HG03108 (cell line): Measurements from ENCODE around the gene SEMA3A.
"Not testable (repeated sequence)": the region's sequence is repeated elsewhere in the genome, so short reads cannot be mapped to it uniquely, and the experiment has no call there.

ENCODE experiments used
- ATAC-seq: cut with Tn5 transposase; IDR thresholded peaks from one replicate; pipeline ENCODE4 v1.9.1; 2021; ENCODE audit warnings: moderate library complexity; ENCODE audit not compliant: unreplicated experiment

Gene SEMA3A

GRCh38 chr7:84073186-84073875 is 121.3 kb downstream of the SEMA3A start:
- ATAC-seq, result no peak

- ATAC-seq, result no peak
Measured at GRCh38 chr7:84070770-84071169, 123.8 kb downstream of the SEMA3A start.

GRCh38 chr7:84069999-84070500 is 124.5 kb downstream of the SEMA3A start:
- ATAC-seq, result no peak

- no peak for ATAC-seq
Measured at GRCh38 chr7:84069033-84069432, 125.6 kb downstream of the SEMA3A start.

GRCh38 chr7:84062489-84062901 is 132.1 kb downstream of the SEMA3A start:
- ATAC-seq, result not testable (repeated sequence)

GRCh38 chr7:84060760-84061261 is 133.8 kb downstream of the SEMA3A start:
- no peak for ATAC-seq

GRCh38 chr7:84060000-84060399 is 134.6 kb downstream of the SEMA3A start:
- no peak for ATAC-seq

GRCh38 chr7:84058311-84059076 is 136.1 kb downstream of the SEMA3A start:
- no peak for ATAC-seq

GRCh38 chr7:84057576-84057975 is 137.0 kb downstream of the SEMA3A start:
- ATAC-seq, result no peak

GRCh38 chr7:84055904-84056605 is 138.5 kb downstream of the SEMA3A start:
- ATAC-seq, result no peak

GRCh38 chr7:84055199-84055598 is 139.4 kb downstream of the SEMA3A start:
- not testable (repeated sequence) for ATAC-seq

- no peak for ATAC-seq
Measured at GRCh38 chr7:84049071-84049836, 145.3 kb downstream of the SEMA3A start.

- ATAC-seq, result no peak
Measured at GRCh38 chr7:84047085-84047484, 147.5 kb downstream of the SEMA3A start.

GRCh38 chr7:84044834-84045233 is 149.8 kb downstream of the SEMA3A start:
- no peak for ATAC-seq

- ATAC-seq, result no peak
Measured at GRCh38 chr7:84043661-84044191, 150.9 kb downstream of the SEMA3A start.

GRCh38 chr7:84042110-84042539 is 152.5 kb downstream of the SEMA3A start:
- ATAC-seq, result no peak

GRCh38 chr7:84041649-84042048 is 152.9 kb downstream of the SEMA3A start:
- ATAC-seq, result no peak

GRCh38 chr7:84040355-84040754 is 154.2 kb downstream of the SEMA3A start:
- no peak for ATAC-seq

GRCh38 chr7:84039432-84039831 is 155.2 kb downstream of the SEMA3A start:
- ATAC-seq, result no peak

- no peak for ATAC-seq
Measured at GRCh38 chr7:84027678-84028077, 166.9 kb downstream of the SEMA3A start.
